Nephron progenitor cell (in vitro differentiated cells): ENCODE results near the gene ZBTB48.

ENCODE experiments used
- DNase-seq: peaks from one replicate; pipeline ENCODE4 v3.0.0; 2021
- H3K27ac Mint-ChIP-seq: 2 replicates; pipeline ENCODE4 v1.8.0; 2021; ENCODE audit warnings: mild to moderate bottlenecking, moderate library complexity, mixed read lengths
- H3K27me3 Mint-ChIP-seq: 2 replicates; pipeline ENCODE4 v1.8.0; 2021; ENCODE audit warnings: mild to moderate bottlenecking, low read depth, mixed read lengths; ENCODE audit not compliant: poor library complexity
- H3K36me3 Mint-ChIP-seq: 2 replicates; pipeline ENCODE4 v1.8.0; 2021; ENCODE audit warnings: low read depth, mixed read lengths
- H3K4me1 Mint-ChIP-seq: 2 replicates; pipeline ENCODE4 v1.8.0; 2021; ENCODE audit warnings: mixed read lengths
- H3K4me3 Mint-ChIP-seq: 2 replicates; pipeline ENCODE4 v1.8.0; 2021; ENCODE audit warnings: mild to moderate bottlenecking, moderate library complexity, mixed read lengths
- H3K9me3 Mint-ChIP-seq: 2 replicates; pipeline ENCODE4 v1.8.0; 2021; ENCODE audit warnings: mild to moderate bottlenecking, moderate library complexity, mixed read lengths
- TF ChIP-seq, protein P1 (sequence below): fragments of 200-600 bp; sonication (generic); IDR thresholded peaks from 2 replicates; pipeline ENCODE4 v1.5.0; 2021; ENCODE audit warnings: antibody characterized with exemption

The ZBTB48 gene

DNA sequence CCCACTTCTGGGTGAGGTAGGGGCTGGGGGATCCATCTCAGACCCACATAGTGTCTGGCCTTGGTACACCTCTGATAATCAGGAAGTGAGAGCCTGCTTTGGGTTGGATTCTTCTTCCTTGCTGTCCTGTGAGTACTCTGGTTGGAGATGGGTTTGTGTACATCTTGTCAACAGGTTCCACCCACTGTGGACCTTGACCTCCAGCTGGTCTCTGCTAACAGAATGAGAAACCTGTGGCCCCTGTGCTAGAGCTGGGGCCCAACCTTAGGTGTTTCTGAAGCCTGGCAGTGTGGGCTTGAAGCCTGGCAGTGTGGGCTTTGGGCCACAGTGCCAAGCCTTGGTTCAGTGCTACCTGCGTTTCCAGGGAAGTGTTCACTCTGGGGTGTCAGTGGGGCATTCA lies 2.6 kb downstream of the ZBTB48 start:
- H3K27me3 Mint-ChIP-seq, result peaks cover 3% of the 10 kb centered on the region
- H3K4me3 Mint-ChIP-seq, result peak overlapping the region; percentile 36
- no peak for DNase-seq
- no peaks in the 10 kb centered on the region for H3K36me3 Mint-ChIP-seq
- H3K4me1 Mint-ChIP-seq, result peaks cover 40% of the 10 kb centered on the region
- TF ChIP-seq, protein P1, sequence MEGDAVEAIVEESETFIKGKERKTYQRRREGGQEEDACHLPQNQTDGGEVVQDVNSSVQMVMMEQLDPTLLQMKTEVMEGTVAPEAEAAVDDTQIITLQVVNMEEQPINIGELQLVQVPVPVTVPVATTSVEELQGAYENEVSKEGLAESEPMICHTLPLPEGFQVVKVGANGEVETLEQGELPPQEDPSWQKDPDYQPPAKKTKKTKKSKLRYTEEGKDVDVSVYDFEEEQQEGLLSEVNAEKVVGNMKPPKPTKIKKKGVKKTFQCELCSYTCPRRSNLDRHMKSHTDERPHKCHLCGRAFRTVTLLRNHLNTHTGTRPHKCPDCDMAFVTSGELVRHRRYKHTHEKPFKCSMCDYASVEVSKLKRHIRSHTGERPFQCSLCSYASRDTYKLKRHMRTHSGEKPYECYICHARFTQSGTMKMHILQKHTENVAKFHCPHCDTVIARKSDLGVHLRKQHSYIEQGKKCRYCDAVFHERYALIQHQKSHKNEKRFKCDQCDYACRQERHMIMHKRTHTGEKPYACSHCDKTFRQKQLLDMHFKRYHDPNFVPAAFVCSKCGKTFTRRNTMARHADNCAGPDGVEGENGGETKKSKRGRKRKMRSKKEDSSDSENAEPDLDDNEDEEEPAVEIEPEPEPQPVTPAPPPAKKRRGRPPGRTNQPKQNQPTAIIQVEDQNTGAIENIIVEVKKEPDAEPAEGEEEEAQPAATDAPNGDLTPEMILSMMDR, result no peak
- no peak overlapping the region for H3K27ac Mint-ChIP-seq
- H3K9me3 Mint-ChIP-seq, result no peaks in the 10 kb centered on the region

DNA sequence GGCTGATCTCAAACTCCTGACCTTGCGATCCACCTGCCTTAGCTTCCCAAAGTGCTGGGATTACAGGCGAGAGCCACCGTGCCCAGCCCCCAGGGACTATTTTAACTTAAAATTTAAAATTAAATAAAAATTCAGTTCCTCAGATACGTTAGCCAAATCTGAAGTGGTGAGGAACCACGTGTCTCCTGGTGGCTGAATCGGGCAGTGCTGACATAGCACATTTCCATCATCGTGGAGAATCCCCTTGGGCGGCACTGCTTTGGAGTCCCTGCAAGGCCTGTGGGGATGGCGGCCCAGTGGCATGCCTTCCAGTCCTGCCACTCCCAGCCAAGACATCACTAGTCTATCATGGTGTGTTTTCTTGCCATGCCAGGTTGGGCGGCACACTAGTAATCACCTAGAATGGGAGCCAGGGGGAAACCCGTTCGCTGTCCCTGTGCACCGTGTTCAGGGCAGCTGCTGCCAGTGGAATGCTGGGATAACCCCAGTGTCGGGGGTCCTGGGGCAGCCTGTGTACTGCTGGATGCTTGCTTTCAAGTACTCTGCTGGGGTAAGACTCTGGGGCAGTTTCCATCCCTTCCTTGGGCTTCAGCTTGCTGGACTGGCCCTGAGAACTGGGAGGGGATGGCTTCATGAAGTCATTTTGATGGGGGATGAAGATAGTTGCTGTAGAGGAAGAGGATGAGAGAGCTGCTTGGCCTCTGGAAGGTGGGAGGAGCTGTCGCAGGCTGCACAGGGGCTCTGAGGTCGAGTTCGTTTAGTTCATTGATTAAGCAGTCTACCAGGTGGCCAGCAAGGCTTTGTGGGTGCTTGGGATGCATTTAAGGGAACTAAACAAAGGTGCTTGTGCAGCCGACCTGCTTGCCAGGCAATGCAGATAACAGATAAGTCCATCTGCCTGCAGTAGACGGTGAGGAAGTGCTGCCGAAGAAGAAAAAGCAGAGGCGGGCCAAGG lies 4.6 kb downstream of the ZBTB48 start:
- no peak for DNase-seq
- Mint-ChIP-seq H3K36me3 (no peaks in the 10 kb centered on the region), H3K4me3 (no peak overlapping the region), H3K4me1 (peaks cover 41% of the 10 kb centered on the region), H3K27me3 (no peaks in the 10 kb centered on the region), H3K27ac (peak overlapping the region; percentile 35), H3K9me3 (no peaks in the 10 kb centered on the region)
- TF ChIP-seq, protein P1, result no peak

DNA sequence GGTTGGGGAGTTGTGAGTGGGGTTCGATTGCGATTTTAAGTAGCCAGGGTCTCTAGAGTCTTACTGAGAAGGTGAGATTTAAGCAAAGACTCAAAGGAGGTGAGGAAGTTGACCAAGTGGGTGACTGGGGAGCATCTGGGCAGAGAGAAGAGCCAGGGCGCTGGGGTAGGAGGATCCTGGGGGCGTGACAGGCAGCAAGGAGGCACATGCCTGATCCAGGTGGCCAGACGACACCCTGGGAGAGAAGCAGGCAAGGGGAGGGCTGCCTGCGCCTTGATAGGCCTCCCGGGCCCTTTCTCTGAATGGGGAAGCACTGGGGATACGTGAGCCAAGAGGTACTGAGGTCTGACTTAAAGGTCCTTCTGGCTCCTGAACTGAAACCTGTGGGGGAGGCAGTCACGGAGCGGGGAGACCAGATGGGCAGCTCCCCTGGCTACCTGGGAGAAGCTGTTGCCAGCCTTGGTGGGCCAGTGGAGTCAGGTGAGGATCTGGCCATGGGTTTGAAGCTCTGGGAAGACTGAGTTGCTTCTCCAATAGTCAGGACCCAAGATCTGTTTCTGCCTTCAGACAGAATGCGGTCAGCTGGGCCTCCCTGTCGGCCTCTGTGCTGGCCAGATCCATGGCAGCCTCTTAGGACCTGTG lies 5.4 kb downstream of the ZBTB48 start:
- TF ChIP-seq, protein P1, result no peak
- Mint-ChIP-seq H3K27ac (peak overlapping the region; percentile 35), H3K9me3 (no peaks in the 10 kb centered on the region), H3K4me3 (no peak overlapping the region), H3K27me3 (no peaks in the 10 kb centered on the region), H3K36me3 (peaks cover 6% of the 10 kb centered on the region), H3K4me1 (peaks cover 42% of the 10 kb centered on the region)
- DNase-seq, result no peak

DNA sequence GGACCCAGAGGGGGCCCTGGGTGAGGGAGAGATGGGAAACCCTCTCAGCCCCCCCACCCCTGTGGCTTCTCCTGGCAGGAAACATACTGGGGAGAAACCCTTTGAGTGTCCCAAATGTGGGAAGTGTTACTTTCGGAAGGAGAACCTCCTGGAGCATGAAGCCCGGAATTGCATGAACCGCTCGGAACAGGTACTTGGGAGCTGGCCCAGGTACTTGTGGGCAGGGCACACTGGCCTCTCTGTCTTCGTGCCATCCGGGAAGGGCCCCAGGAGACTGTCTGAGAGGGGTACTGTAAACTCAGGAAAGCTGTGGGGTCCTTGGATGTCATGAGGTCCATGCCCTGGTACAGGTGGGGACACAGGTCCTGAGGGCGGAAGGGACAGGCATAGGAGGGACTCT lies 6.0 kb downstream of the ZBTB48 start:
- Mint-ChIP-seq H3K27ac (no peak overlapping the region), H3K27me3 (no peaks in the 10 kb centered on the region), H3K4me1 (peaks cover 36% of the 10 kb centered on the region), H3K9me3 (no peaks in the 10 kb centered on the region), H3K36me3 (peaks cover 11% of the 10 kb centered on the region), H3K4me3 (no peak overlapping the region)
- no peak for DNase-seq
- TF ChIP-seq, protein P1, result no peak

DNA sequence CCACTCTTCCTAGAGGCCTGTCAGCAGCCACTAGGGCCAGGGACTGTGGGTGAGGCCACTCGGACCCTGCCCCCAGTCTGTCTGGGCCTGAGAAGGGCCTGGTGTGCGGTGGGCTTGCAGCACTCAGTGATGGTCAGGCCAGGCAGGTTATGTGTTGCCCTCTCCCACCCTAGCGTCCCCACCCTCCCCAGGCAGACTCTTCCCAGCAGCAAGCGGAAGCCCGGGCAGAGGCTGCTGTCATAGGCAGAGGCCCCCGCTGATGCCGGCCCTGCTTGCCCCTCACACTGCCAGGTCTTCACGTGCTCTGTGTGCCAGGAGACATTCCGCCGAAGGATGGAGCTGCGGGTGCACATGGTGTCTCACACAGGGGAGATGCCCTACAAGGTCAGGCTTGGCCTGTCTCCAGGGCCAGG lies 6.6 kb downstream of the ZBTB48 start:
- Mint-ChIP-seq H3K27me3 (no peaks in the 10 kb centered on the region), H3K36me3 (peaks cover 11% of the 10 kb centered on the region), H3K9me3 (no peaks in the 10 kb centered on the region), H3K27ac (no peak overlapping the region), H3K4me1 (peaks cover 31% of the 10 kb centered on the region), H3K4me3 (no peak overlapping the region)
- no peak for DNase-seq
- TF ChIP-seq, protein P1, result no peak
